Thoracic aorta (tissue), 2 donors: Measurements from ENCODE around the gene PKP4. TPM values are rescaled to one million over a fixed set of nuclear protein-coding genes. Genes with fewer than 3 reads are reported as not detected.

ENCODE experiments used
- ATAC-seq: fragments of 150-250 bp; one replicate; pipeline ENCODE4 v1.8.0; 2017; ENCODE audit warnings: low read depth; ENCODE audit not compliant: insufficient number of reproducible peaks, low FRiP score
- DNase-seq: peaks from one replicate; pipeline ENCODE4 v3.0.0-alpha.2; 2020; ENCODE audit warnings: low spot score
- H3K27ac ChIP-seq, 2 donors: fragments of 200-600 bp; sonication (generic); 1 replicate in 1 of 2; 2 replicates in 1 of 2; pipeline ENCODE4 v1.5.1; 2016; ENCODE audit warnings: mild to moderate bottlenecking in 2 of 2, moderate library complexity in 2 of 2
- H3K27me3 ChIP-seq: fragments of 200-600 bp; sonication (generic); replicated peaks from 2 replicates; pipeline ENCODE4 v1.6.0; 2016; ENCODE audit warnings: mild to moderate bottlenecking; ENCODE audit not compliant: insufficient read depth
- H3K36me3 ChIP-seq: fragments of 200-600 bp; sonication (generic); one replicate; pipeline ENCODE4 v1.5.1; 2016
- H3K4me1 ChIP-seq, 2 donors: fragments of 200-600 bp; sonication (generic); 1 replicate in 1 of 2; 2 replicates in 1 of 2; pipeline versions ENCODE4 v1.5.1 to v1.6.0; 2016; ENCODE audit warnings: low read depth in 2 of 2, mild to moderate bottlenecking in 1 of 2; ENCODE audit not compliant: control insufficient read depth in 1 of 2
- H3K4me3 ChIP-seq: fragments of 200-600 bp; sonication (generic); 2 replicates; pipeline ENCODE4 v1.5.1; 2016; ENCODE audit warnings: mild to moderate bottlenecking
- H3K9me3 ChIP-seq: fragments of 200-600 bp; sonication (generic); 2 replicates; pipeline ENCODE4 v1.5.1; 2016
- CTCF ChIP-seq: fragments of 200-600 bp; sonication (generic); IDR thresholded peaks from one replicate; pipeline ENCODE4 v1.5.1; 2019; ENCODE audit warnings: antibody characterized with exemption
- total RNA-seq, 2 donors: library from RNA; depleted of rRNA; stranded (reverse); fragments of >200 nt; gene quantifications; one replicate each; pipeline versions ENCODE4 v1.1.0 to v1.2.3, GENCODE V29; 2016

The PKP4 gene
- total RNA-seq, 2 donors from 2014 or later = 28.0 to 49.1 TPM

- TF ChIP-seq CTCF = no peak
- no peak for ATAC-seq
- no peak for DNase-seq
These were observed 194.1 kb downstream of the PKP4 start for GRCh38 chr2:158650646-158651357.

GRCh38 chr2:158651358-158652057, 194.8 kb downstream of the PKP4 start:
- H3K9me3 ChIP-seq = no peaks in the 10 kb centered on the region
- H3K27me3 ChIP-seq = no peaks in the 10 kb centered on the region
- no peaks in the 10 kb centered on the region for H3K36me3 ChIP-seq
- H3K27ac ChIP-seq = no peak overlapping the region
- no peak for ATAC-seq
- DNase-seq = no peak
- no peaks in the 10 kb centered on the region for H3K4me1 ChIP-seq
- no peak for TF ChIP-seq CTCF
- H3K4me3 ChIP-seq = no peak overlapping the region

More at GRCh38 chr2:158650646-158651357, 194.1 kb downstream of the PKP4 start:
- H3K9me3 ChIP-seq = no peaks in the 10 kb centered on the region
- H3K27me3 ChIP-seq = no peaks in the 10 kb centered on the region
- H3K27ac ChIP-seq = no peak overlapping the region
- H3K4me3 ChIP-seq = no peak overlapping the region
- H3K4me1 ChIP-seq = no peaks in the 10 kb centered on the region
- no peaks in the 10 kb centered on the region for H3K36me3 ChIP-seq

GRCh38 chr2:158655628-158656027, 198.9 kb downstream of the PKP4 start:
- Histone ChIP-seq H3K27me3 (no peaks in the 10 kb centered on the region), H3K36me3 (no peaks in the 10 kb centered on the region), H3K4me1 (no peaks in the 10 kb centered on the region), H3K9me3 (no peaks in the 10 kb centered on the region), H3K4me3 (no peak overlapping the region), H3K27ac (no peak overlapping the region)
- ATAC-seq (no peak), DNase-seq (no peak)
- no peak for TF ChIP-seq CTCF

GRCh38 chr2:158656492-158657229, 199.9 kb downstream of the PKP4 start:
- no peaks in the 10 kb centered on the region for H3K27me3 ChIP-seq
- peaks cover 4% of the 10 kb centered on the region for H3K36me3 ChIP-seq
- no peaks in the 10 kb centered on the region for H3K4me1 ChIP-seq
- H3K9me3 ChIP-seq = no peaks in the 10 kb centered on the region
- ATAC-seq (no peak), DNase-seq (no peak)
- H3K27ac ChIP-seq = no peak overlapping the region
- no peak for TF ChIP-seq CTCF
- no peak overlapping the region for H3K4me3 ChIP-seq

- H3K36me3 ChIP-seq = peaks cover 8% of the 10 kb centered on the region
- no peak for ATAC-seq
- no peaks in the 10 kb centered on the region for H3K27me3 ChIP-seq
- H3K4me1 ChIP-seq = no peaks in the 10 kb centered on the region
- DNase-seq = no peak
- no peak overlapping the region for H3K4me3 ChIP-seq
- no peak for TF ChIP-seq CTCF
- H3K27ac ChIP-seq = no peak overlapping the region
- H3K9me3 ChIP-seq = no peaks in the 10 kb centered on the region
These were observed 201.6 kb downstream of the PKP4 start for GRCh38 chr2:158658396-158658795.
